Gastrocnemius medialis (tissue), 4 donors: ENCODE measurements around the gene MAP2. TPM values are rescaled to one million over a fixed set of nuclear protein-coding genes. Genes with fewer than 3 reads are reported as not detected.

Experiments
- ATAC-seq, 2 donors: fragments of 150-250 bp; one replicate each; pipeline ENCODE4 v1.9.1; 2016
- DNase-seq, 2 donors: peaks; one replicate each; pipeline ENCODE4 v3.0.0-alpha.2; 2019
- H3K27ac ChIP-seq, 4 donors: fragments of 200-600 bp; sonication (generic); 1 replicate in 1 of 4; 2 replicates in 3 of 4; pipeline ENCODE4 v1.5.1; 2016 to 2018; ENCODE audit warnings: mild to moderate bottlenecking in 2 of 4, moderate library complexity in 1 of 4
- H3K27me3 ChIP-seq, 3 donors: fragments of 200-600 bp; sonication (generic) in 2 of 3; 1 replicate in 1 of 3; 2 replicates in 2 of 3; pipeline versions ENCODE4 v1.5.1 to v1.6.0; 2016 to 2019; ENCODE audit warnings: mild to moderate bottlenecking in 1 of 3, moderate library complexity in 1 of 3
- H3K36me3 ChIP-seq, 2 donors: fragments of 200-600 bp; sonication (generic) in 1 of 2; one replicate each; pipeline ENCODE4 v1.5.1; 2017 to 2018
- H3K4me1 ChIP-seq, 2 donors: fragments of 200-600 bp; sonication (generic) in 1 of 2; one replicate each; pipeline ENCODE4 v1.5.1; 2016 to 2017; ENCODE audit warnings: mild to moderate bottlenecking in 2 of 2
- H3K4me3 ChIP-seq, 4 donors: fragments of 200-600 bp; sonication (generic) in 3 of 4; 1 replicate in 1 of 4; 2 replicates in 3 of 4; pipeline ENCODE4 v1.5.1; 2016 to 2019; ENCODE audit warnings: mild to moderate bottlenecking in 2 of 4
- H3K9me3 ChIP-seq, 3 donors: fragments of 200-600 bp; sonication (generic) in 2 of 3; 1 replicate in 1 of 3; 2 replicates in 2 of 3; pipeline ENCODE4 v1.5.1; 2016 to 2019
- CTCF ChIP-seq, 5 experiments: fragments of 450-650 bp in 3 of 5; fragments of 200-600 bp in 2 of 5; sonication (generic) in 2 of 5; IDR thresholded peaks in 4 of 5; conservative IDR thresholded peaks in 1 of 5; 1 replicate in 4 of 5; 2 replicates in 1 of 5; pipeline ENCODE4 v1.5.1; 2016 to 2019; ENCODE audit warnings: antibody characterized with exemption in 5 of 5, mild to moderate bottlenecking in 3 of 5, moderate library complexity in 3 of 5
- POLR2A ChIP-seq, 2 donors: fragments of 450-650 bp; IDR thresholded peaks; one replicate each; pipeline ENCODE4 v1.6.1; 2017; ENCODE audit warnings: antibody characterized with exemption in 2 of 2, mild to moderate bottlenecking in 2 of 2, moderate library complexity in 2 of 2
- in situ Hi-C, 4 donors: fragments of 200-750 bp; cut with MboI; loops; one replicate each; pipeline versions ENCODE4 v1.15.0 to v1.8.0; 2017; ENCODE audit warnings: low sequenced_read_pairs in 4 of 4
- intact Hi-C: fragments of 100-400 bp; cut with DNase I; formaldehyde crosslinking; loops from one replicate; pipeline ENCODE4 v1.15.1; 2023; ENCODE audit warnings: low total_unique reads
- total RNA-seq, 4 donors: library from RNA; depleted of rRNA; stranded (reverse); fragments of >200 nt; gene quantifications; one replicate each; pipeline versions ENCODE4 v1.1.0 to v1.2.3, GENCODE V29; 2016

The MAP2 gene
- total RNA-seq, 4 donors from 2014 or later = 1.8 to 2.7 (median 2.2) TPM

- H3K36me3 ChIP-seq = no peaks in the 10 kb centered on the region
- peaks cover 0 to 7% (median 0%) of the 10 kb centered on the region in 3 donors for H3K9me3 ChIP-seq
- H3K27ac ChIP-seq = no peak overlapping the region
- no peak for TF ChIP-seq CTCF (IDR thresholded peaks at IDR 0.05 in 4 of 5, conservative IDR thresholded peaks at IDR 0.05 in 1 of 5)
- TF ChIP-seq POLR2A (IDR thresholded peaks at IDR 0.05) = no peak
- no peaks in the 10 kb centered on the region for H3K27me3 ChIP-seq
- DNase-seq (no peak), ATAC-seq (no peak)
- in situ Hi-C loops (no loop called here), intact Hi-C loops (no loop called here)
- H3K4me3 ChIP-seq = no peak overlapping the region
- H3K4me1 ChIP-seq = no peaks in the 10 kb centered on the region
Observed at GRCh38 chr2:209416913-209417312, 6.9 kb upstream of the MAP2 start.

- Histone ChIP-seq H3K4me3 (no peak overlapping the region), H3K4me1 (peaks cover 2 to 6% of the 10 kb centered on the region in 2 donors), H3K36me3 (no peaks in the 10 kb centered on the region), H3K27ac (no peak overlapping the region), H3K9me3 (no peaks in the 10 kb centered on the region), H3K27me3 (no peaks in the 10 kb centered on the region)
- intact Hi-C loops (loop anchor here (10.0 kb wide), 1 partner anchor 53 kb away; no protein-coding TSS in a partner anchor), in situ Hi-C loops (no loop called here)
- no peak for ATAC-seq
- no peak for DNase-seq
- TF ChIP-seq CTCF (IDR thresholded peaks at IDR 0.05 in 4 of 5, conservative IDR thresholded peaks at IDR 0.05 in 1 of 5) (no peak), POLR2A (IDR thresholded peaks at IDR 0.05) (no peak)
Observed at GRCh38 chr2:209422191-209422754, 1.6 kb upstream of the MAP2 start.

DNA sequence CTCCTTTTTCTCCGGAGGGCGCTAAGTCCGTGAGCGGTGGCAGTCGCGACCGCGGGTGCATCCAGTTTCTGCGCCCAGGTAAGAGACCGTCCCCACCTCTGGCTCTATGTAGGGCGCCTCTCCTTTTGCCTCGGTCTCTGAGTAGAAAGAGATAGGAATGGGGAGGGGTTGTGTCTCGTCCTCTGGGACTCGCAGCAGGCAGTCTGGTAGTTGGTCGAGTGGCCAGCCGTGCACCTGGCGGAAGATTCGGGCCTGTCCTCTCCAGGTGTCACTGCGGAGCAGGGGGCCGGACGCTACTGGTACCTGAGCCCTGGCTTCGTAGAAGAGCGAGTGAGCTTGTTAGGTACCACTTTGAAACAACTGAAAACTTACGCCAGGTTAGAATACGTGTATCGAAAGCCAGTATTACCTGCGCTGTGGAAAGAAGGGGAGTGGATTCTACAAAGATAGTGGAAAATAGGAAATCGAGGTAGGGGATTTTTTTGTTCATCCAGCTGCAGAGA is 403 bp downstream of the MAP2 start:
- ATAC-seq (no peak), DNase-seq (no peak)
- in situ Hi-C loops = no loop called here
- Histone ChIP-seq H3K4me3 (peak overlapping the region; percentile 59 to 69 (median 62)), H3K36me3 (no peaks in the 10 kb centered on the region), H3K27me3 (no peaks in the 10 kb centered on the region), H3K9me3 (no peaks in the 10 kb centered on the region), H3K4me1 (peaks cover 2 to 6% of the 10 kb centered on the region in 2 donors), H3K27ac (peak overlapping the region in 3 of 4 donors; percentile 32 to 62 (median 53))
- TF ChIP-seq CTCF (IDR thresholded peaks at IDR 0.05 in 4 of 5, conservative IDR thresholded peaks at IDR 0.05 in 1 of 5) = no peak
- no peak for TF ChIP-seq POLR2A (IDR thresholded peaks at IDR 0.05)
- intact Hi-C loops = loop anchor here (2.0 to 10.0 kb wide), 2 partner anchors 51 to 133 kb away; no protein-coding TSS in a partner anchor

DNA sequence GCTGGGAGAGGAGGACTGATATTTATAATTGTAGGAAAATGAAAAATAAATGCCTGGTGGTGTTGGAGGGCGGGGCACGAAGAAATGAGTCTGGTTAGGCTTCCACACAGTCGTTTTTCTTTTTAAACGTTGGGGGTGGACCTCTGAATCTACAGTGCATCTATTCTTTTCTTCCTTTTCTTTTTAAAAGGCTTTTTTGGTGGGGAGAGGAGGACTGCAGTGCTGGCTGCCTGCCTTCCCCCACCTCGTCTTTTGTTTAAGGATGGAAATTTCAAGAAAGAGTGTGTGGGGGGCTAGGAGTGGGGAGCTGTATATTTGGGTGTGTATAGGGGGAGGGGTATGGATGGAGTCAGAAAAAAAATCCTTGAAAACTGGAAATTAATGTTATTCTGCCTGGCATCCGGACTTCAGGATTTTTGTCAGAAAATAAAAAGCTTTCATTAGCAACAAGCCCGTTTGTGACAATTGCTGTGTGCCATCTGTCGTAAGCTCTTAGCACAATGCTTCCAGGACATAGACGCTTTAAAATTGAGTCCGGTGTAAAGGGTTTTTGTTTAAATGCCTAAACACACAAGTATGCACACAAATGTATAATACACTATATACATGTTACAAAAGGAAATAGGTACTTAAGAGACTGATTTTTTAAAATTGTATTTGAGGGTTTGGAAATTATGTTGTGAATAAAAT is 1.1 kb downstream of the MAP2 start:
- Histone ChIP-seq H3K4me3 (peak overlapping the region; percentile 59 to 69 (median 62)), H3K4me1 (peaks cover 2 to 6% of the 10 kb centered on the region in 2 donors), H3K9me3 (no peaks in the 10 kb centered on the region), H3K27ac (peak overlapping the region in 1 of 4 donors; percentile 32), H3K27me3 (no peaks in the 10 kb centered on the region), H3K36me3 (no peaks in the 10 kb centered on the region)
- TF ChIP-seq CTCF (IDR thresholded peaks at IDR 0.05 in 4 of 5, conservative IDR thresholded peaks at IDR 0.05 in 1 of 5) = no peak
- TF ChIP-seq POLR2A (IDR thresholded peaks at IDR 0.05) = no peak
- ATAC-seq (no peak), DNase-seq (no peak)
- in situ Hi-C loops (no loop called here), intact Hi-C loops (loop anchor here (1.0 to 10.0 kb wide), 3 partner anchors 50 to 132 kb away; no protein-coding TSS in a partner anchor)
